Neutrophil (primary cell): Measurements from ENCODE around the gene SMARCAL1.

Source experiments
- H3K27ac ChIP-seq: fragments of 200-600 bp; sonication (generic); 2 replicates; pipeline ENCODE4 v1.5.1; 2016; ENCODE audit warnings: mild to moderate bottlenecking, moderate library complexity
- H3K27me3 ChIP-seq: fragments of 200-600 bp; sonication (generic); 2 replicates; pipeline ENCODE4 v1.6.0; 2016; ENCODE audit warnings: mild to moderate bottlenecking
- H3K36me3 ChIP-seq: fragments of 200-600 bp; sonication (generic); 2 replicates; pipeline ENCODE4 v1.5.1; 2017
- H3K4me1 ChIP-seq, 2 experiments: fragments of 200-600 bp in 1 of 2; sonication (generic) in 1 of 2; 1 replicate in 1 of 2; 2 replicates in 1 of 2; pipeline versions ENCODE4 v1.5.1 to v1.6.1; 2013 to 2016; ENCODE audit warnings: low read depth in 1 of 2, low read length in 1 of 2, mild to moderate bottlenecking in 1 of 2, moderate library complexity in 1 of 2; ENCODE audit not compliant: control insufficient read depth in 1 of 2, insufficient read depth in 1 of 2
- H3K4me3 ChIP-seq, 2 experiments: fragments of 200-600 bp in 1 of 2; sonication (generic) in 1 of 2; 1 replicate in 1 of 2; 2 replicates in 1 of 2; pipeline ENCODE4 v1.5.1; 2013 to 2016; ENCODE audit warnings: low read depth in 1 of 2, low read length in 1 of 2, mild to moderate bottlenecking in 1 of 2, moderate library complexity in 1 of 2
- H3K9me3 ChIP-seq: fragments of 200-600 bp; sonication (generic); 2 replicates; pipeline ENCODE4 v1.5.1; 2016
- CTCF ChIP-seq: fragments of 200-600 bp; sonication (generic); IDR thresholded peaks from 2 replicates; pipeline ENCODE4 v1.5.1; 2016; ENCODE audit warnings: antibody characterized with exemption

The SMARCAL1 gene

DNA sequence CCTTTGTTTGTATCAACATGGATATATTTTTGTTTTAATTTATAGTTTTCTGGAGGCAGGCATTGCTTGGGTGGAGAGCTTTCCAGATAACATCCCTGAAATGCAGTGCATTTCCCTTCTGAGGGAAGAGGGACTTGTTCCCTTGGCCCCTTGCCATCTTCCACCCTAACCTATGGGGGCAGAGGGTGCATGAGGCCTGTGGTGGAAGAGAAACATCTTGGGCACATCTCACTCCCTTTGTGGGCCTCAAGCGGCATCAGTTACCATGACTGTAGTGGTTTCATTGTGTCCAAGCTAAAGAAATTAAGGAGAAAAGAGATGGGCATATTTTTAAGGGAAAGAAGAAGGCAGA, 81.0 kb downstream of the SMARCAL1 start:
- Histone ChIP-seq H3K4me3 (no peak overlapping the region), H3K36me3 (no peaks in the 10 kb centered on the region), H3K4me1 (peaks cover 10 to 12% of the 10 kb centered on the region in 2 experiments), H3K27ac (no peak overlapping the region), H3K9me3 (no peaks in the 10 kb centered on the region), H3K27me3 (no peaks in the 10 kb centered on the region)
- TF ChIP-seq CTCF, result no peak

DNA sequence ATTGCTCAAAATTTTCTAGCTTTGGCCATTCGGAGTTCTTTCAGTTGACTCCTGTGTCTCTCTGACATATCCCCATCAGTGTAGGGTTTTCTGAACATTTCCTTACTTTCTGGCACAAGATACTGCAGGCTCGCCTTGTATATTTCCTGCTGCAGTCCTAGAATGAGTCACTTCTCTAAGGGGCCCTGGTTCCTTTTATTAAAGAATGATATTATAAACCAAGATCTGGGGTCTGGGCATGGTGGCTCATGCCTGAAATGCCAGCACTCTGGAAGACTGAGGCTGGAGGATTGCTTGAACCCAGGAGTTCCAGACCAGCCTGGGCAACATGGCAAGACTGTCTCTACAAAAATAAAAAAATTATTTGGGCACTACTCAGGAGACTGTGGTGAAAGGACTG, 83.4 kb downstream of the SMARCAL1 start:
- H3K36me3 ChIP-seq, result peaks cover 8% of the 10 kb centered on the region
- no peaks in the 10 kb centered on the region for H3K27me3 ChIP-seq
- no peaks in the 10 kb centered on the region for H3K9me3 ChIP-seq
- no peak overlapping the region for H3K27ac ChIP-seq
- no peak for TF ChIP-seq CTCF
- H3K4me1 ChIP-seq, result peaks cover 25 to 30% of the 10 kb centered on the region in 2 experiments
- H3K4me3 ChIP-seq, result no peak overlapping the region

DNA sequence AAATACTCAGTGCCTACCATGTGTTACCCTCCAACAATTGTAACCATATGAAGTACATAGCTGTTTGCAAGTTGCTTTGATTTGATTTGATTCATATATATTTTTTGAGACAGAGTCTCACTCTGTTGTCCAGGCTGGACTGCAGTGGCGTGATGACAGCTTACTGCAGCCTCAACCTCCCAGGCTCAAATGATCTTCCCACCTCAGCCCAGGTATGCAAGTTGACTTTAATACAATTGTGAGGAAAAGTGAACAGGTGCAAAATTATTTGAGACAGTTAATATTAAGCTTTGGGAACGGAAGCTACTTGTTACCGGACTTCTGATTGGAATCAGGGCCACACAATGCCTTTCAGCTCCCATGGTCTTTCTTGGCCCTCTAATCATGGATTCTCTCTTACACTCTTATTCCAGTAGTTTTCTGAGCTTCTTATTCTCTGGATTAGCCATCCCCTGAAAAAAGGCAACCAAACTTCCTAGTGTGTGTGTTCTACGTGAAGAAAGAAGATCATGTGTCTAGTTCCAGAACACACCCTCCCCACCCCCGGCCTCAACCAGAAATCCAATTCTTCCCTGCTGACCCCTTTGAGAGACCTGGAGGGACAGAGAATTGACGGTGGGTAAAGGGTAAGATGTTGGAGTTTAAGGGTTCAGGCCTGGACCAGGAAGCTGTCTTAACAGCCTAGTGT, 85.2 kb downstream of the SMARCAL1 start:
- TF ChIP-seq CTCF, result no peak
- Histone ChIP-seq H3K36me3 (peaks cover 26% of the 10 kb centered on the region), H3K4me3 (peak overlapping the region; percentile 72 to 90), H3K4me1 (peaks cover 25 to 30% of the 10 kb centered on the region in 2 experiments), H3K27ac (peak overlapping the region; percentile 79), H3K27me3 (no peaks in the 10 kb centered on the region), H3K9me3 (no peaks in the 10 kb centered on the region)

DNA sequence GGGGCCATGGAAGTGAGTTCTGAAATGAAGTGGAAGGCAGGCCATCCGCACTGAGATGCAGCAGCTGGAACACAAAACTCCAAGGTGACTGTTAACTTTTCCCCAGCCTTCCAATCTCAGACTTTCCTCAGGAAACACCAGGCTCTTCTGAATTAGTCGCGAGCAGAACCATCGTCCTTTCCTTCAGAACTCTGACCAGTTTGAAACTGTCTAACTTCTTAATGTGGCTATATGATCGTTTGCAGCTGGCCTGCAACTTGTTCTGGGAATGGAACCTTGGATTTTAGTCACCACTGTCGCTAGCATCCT, 85.7 kb downstream of the SMARCAL1 start:
- no peak for TF ChIP-seq CTCF
- H3K27ac ChIP-seq, result peak overlapping the region; percentile 79
- no peaks in the 10 kb centered on the region for H3K9me3 ChIP-seq
- peak overlapping the region; percentile 72 to 90 for H3K4me3 ChIP-seq
- H3K27me3 ChIP-seq, result no peaks in the 10 kb centered on the region
- peaks cover 31% of the 10 kb centered on the region for H3K36me3 ChIP-seq
- peaks cover 25 to 30% of the 10 kb centered on the region in 2 experiments for H3K4me1 ChIP-seq

DNA sequence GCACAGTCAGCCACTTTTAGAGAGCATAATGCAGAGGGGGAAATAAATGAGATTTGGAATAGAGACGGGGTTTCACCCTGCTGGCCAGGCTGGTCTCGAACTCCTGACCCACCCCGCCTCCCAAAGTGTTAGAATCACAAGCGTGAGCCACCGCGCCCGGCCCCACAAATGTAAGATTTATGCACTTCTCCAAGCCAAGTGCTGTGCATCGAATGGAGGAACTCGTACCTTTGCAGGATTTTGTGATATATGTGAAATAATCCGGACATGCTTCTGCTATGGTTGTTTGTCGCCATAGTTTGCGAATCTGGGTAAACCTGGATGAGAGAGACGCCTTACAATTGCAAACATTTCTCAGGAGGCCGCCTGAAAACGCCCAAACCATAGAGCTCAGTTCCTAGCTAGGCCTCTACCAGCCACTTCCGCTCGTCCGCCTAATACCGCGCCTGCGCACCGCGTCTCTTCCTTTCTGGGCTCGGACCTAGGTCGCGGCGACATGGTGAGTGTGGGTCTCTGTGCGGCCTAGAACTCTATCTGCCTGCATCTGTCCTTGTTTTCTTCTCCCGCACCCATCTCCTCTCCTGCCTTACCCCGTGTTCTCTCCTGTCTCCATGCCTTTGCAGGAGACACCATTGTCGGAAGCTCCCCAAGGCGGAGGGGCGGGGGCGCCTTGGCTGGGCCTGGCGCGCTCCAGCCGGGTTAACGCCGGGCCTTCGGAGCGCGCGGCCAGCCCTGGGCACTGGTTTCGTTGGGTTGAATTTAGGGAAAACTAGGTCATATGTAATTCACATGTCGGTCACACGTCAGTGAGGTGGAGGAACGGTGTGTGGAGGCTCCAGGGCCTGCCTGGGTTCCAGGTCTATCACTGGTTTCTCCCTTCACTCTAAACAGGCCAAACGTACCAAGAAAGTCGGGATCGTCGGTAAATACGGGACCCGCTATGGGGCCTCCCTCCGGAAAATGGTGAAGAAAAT, 86.4 kb downstream of the SMARCAL1 start, which contains the start of gene RPL37A:
RPL37A (plus strand) TSS at position 466 of the 974 bp plus-strand sequence; CDS start at position 497, 31 bp downstream.
- Histone ChIP-seq H3K4me3 (peak within 1 kb of the TSS; percentile 72 to 90), H3K27me3 (no peaks in the 10 kb centered on the region), H3K4me1 (peaks cover 25 to 30% of the 10 kb centered on the region in 2 experiments), H3K27ac (peak within 1 kb of the TSS; percentile 79), H3K9me3 (no peaks in the 10 kb centered on the region), H3K36me3 (peaks cover 37% of the 10 kb centered on the region)
- peak; percentile 25 for TF ChIP-seq CTCF
